Stimulated activated CD4-positive, alpha-beta T cell treated with anti-CD3 and anti-CD28 coated beads, Interleukin-12 subunit alpha, Interleukin-12 subunit beta, amount 100 ng/mL, for 24 hours (primary cell): ENCODE results near the gene SMIM15.
"Not testable (repeated sequence)": the region's sequence is repeated elsewhere in the genome, so short reads cannot be mapped to it uniquely, and the experiment has no call there.

Experiments
- DNase-seq, 2 experiments: peaks; one replicate each; pipeline ENCODE4 v3.0.0-alpha.2; 2020; ENCODE audit warnings: low read depth in 2 of 2

SMIM15 gene

GRCh38 chr5:61162010-61162831 lies at the start of gene SMIM15:
TSS of gene SMIM15 (minus strand) at chr5:61162468. CDS start at chr5:61160171, 2,297 bp downstream.
- peak; percentile 64 to 81 for DNase-seq

GRCh38 chr5:61207884-61208283 lies 45.6 kb upstream of the SMIM15 start:
- no peak for DNase-seq

GRCh38 chr5:61205013-61205412 lies 42.7 kb upstream of the SMIM15 start:
- DNase-seq: no peak

GRCh38 chr5:61202213-61202612 lies 39.9 kb upstream of the SMIM15 start:
- DNase-seq: no peak

- DNase-seq: no peak
Measured at GRCh38 chr5:61200582-61201155, 38.4 kb upstream of the SMIM15 start.

- DNase-seq: no peak
Measured at GRCh38 chr5:61198606-61199005, 36.3 kb upstream of the SMIM15 start.

- DNase-seq: not testable (repeated sequence)
Measured at GRCh38 chr5:61187826-61188225, 25.6 kb upstream of the SMIM15 start.

GRCh38 chr5:61187352-61187751 lies 25.1 kb upstream of the SMIM15 start:
- DNase-seq: not testable (repeated sequence)

- no peak for DNase-seq
Measured at GRCh38 chr5:61186634-61187033, 24.4 kb upstream of the SMIM15 start.

- DNase-seq: no peak
Measured at GRCh38 chr5:61184708-61185107, 22.4 kb upstream of the SMIM15 start.

GRCh38 chr5:61183538-61183937 lies 21.3 kb upstream of the SMIM15 start:
- no peak for DNase-seq

- no peak for DNase-seq
Measured at GRCh38 chr5:61182449-61182848, 20.2 kb upstream of the SMIM15 start.

GRCh38 chr5:61180886-61181285 lies 18.6 kb upstream of the SMIM15 start:
- DNase-seq: no peak

GRCh38 chr5:61178702-61179101 lies 16.4 kb upstream of the SMIM15 start:
- no peak for DNase-seq

GRCh38 chr5:61177716-61178115 lies 15.4 kb upstream of the SMIM15 start:
- no peak for DNase-seq

- no peak for DNase-seq
Measured at GRCh38 chr5:61177070-61177469, 14.8 kb upstream of the SMIM15 start.

GRCh38 chr5:61176631-61177030 lies 14.4 kb upstream of the SMIM15 start:
- DNase-seq: no peak

- no peak for DNase-seq
Measured at GRCh38 chr5:61171479-61171878, 9.2 kb upstream of the SMIM15 start.

GRCh38 chr5:61168951-61169350 lies 6.7 kb upstream of the SMIM15 start:
- DNase-seq: no peak

GRCh38 chr5:61167382-61167781 lies 5.1 kb upstream of the SMIM15 start:
- no peak for DNase-seq

GRCh38 chr5:61163905-61164304 lies 1.6 kb upstream of the SMIM15 start:
- DNase-seq: no peak

GRCh38 chr5:61162832-61163567 lies 732 bp upstream of the SMIM15 start:
- DNase-seq: no peak

GRCh38 chr5:61160497-61160896 lies 1.8 kb downstream of the SMIM15 start:
- no peak for DNase-seq
